GM12878 (cell line): ENCODE measurements around the gene IFT88. TPM values are rescaled to one million over a fixed set of nuclear protein-coding genes. Genes with fewer than 3 reads are reported as not detected.

Source experiments
- CHD2 ChIP-seq: IDR thresholded peaks from 2 replicates; pipeline ENCODE4 v1.6.1; 2011; ENCODE audit warnings: low read depth, low read length, improper control_type of control experiment, borderline replicate concordance
- ETV6 ChIP-seq, 2 experiments: fragments of 450-650 bp in 1 of 2; IDR thresholded peaks in 1 of 2; conservative IDR thresholded peaks in 1 of 2; 2 replicates each; pipeline ENCODE4 v1.6.1; 2014; ENCODE audit warnings: antibody characterized with exemption in 1 of 2, borderline replicate concordance in 1 of 2, low read depth in 1 of 2, mild to moderate bottlenecking in 1 of 2, moderate library complexity in 1 of 2
- HDAC6 ChIP-seq: fragments of 200-600 bp; sonication (generic); IDR thresholded peaks from one replicate; pipeline ENCODE4 v1.8.0; 2017; ENCODE audit warnings: antibody characterized with exemption; ENCODE audit not compliant: unreplicated experiment
- NFYB ChIP-seq: IDR thresholded peaks from 2 replicates; pipeline ENCODE4 v1.6.1; 2011; ENCODE audit warnings: low read depth, mild to moderate bottlenecking, low read length, improper control_type of control experiment, moderate library complexity; ENCODE audit not compliant: insufficient read depth
- RB1 ChIP-seq: fragments of 450-650 bp; formaldehyde crosslinking; IDR thresholded peaks from 2 replicates; pipeline ENCODE4 v1.6.1; 2017; ENCODE audit warnings: mild to moderate bottlenecking, borderline replicate concordance
- SREBF1 ChIP-seq: IDR thresholded peaks from 2 replicates; pipeline ENCODE4 v1.6.1; 2012; ENCODE audit warnings: mild to moderate bottlenecking, low read length
- TCF7 ChIP-seq: IDR thresholded peaks from 2 replicates; pipeline ENCODE4 v1.6.1; 2014; ENCODE audit warnings: antibody characterized with exemption, borderline replicate concordance
- ZNF207 ChIP-seq: fragments of 450-650 bp; IDR thresholded peaks from 2 replicates; pipeline ENCODE4 v1.6.1; 2014; ENCODE audit warnings: antibody characterized with exemption, mild to moderate bottlenecking, borderline replicate concordance
- ZNF622 ChIP-seq: fragments of 450-650 bp; IDR thresholded peaks from 2 replicates; pipeline ENCODE4 v1.6.1; 2017; ENCODE audit warnings: mild to moderate bottlenecking, inconsistent platforms
- polyA plus RNA-seq, 11 experiments: library from polyadenylated mRNA; depleted of rRNA in 4 of 11; unstranded in 6 of 11; stranded (reverse) in 5 of 11; fragments of >200 nt; fragmentation: Nextera tagmentation in 4 of 11; fragmentation: Illumina TruSeq in 1 of 11; extraction: Ambion mirVana in 4 of 11; extraction: Trizol in 1 of 11; gene quantifications; 1 replicate in 1 of 11; 2 replicates in 10 of 11; pipeline versions ENCODE4 v1.2.1 to v1.2.3, GENCODE V29; 2011 to 2016; ENCODE audit warnings: inconsistent platforms in 2 of 11, missing spikeins in 2 of 11, low read depth in 1 of 11
- total RNA-seq, 4 experiments: library from RNA; depleted of rRNA in 3 of 4; stranded (reverse); fragments of >200 nt in 3 of 4; fragmentation: Illumina TruSeq in 1 of 4; extraction: Trizol in 1 of 4; gene quantifications; 2 replicates each; pipeline versions ENCODE4 v1.2.1 to v1.2.3, GENCODE V29; 2013 to 2021
- TF ChIP-seq, protein P1 (sequence below): fragments of 450-650 bp; IDR thresholded peaks from 2 replicates; pipeline ENCODE4 v1.6.1; 2017; ENCODE audit warnings: mild to moderate bottlenecking, moderate library complexity
- TF ChIP-seq, protein P2 (sequence below): fragments of 450-650 bp; IDR thresholded peaks from 2 replicates; pipeline ENCODE4 v1.6.1; 2017; ENCODE audit warnings: mild to moderate bottlenecking, moderate library complexity
- TF ChIP-seq, protein P3 (sequence below): fragments of 450-650 bp; formaldehyde crosslinking; IDR thresholded peaks from 2 replicates; pipeline ENCODE4 v1.4.0; 2020; ENCODE audit warnings: mild to moderate bottlenecking, moderate library complexity

The IFT88 gene
- total and polyA plus RNA-seq, 10 of the 15 experiments (the other 5 are each of a cell fraction or from before 2014, with no cell fraction given), result 2.9 to 5.6 (median 4.1) TPM

DNA sequence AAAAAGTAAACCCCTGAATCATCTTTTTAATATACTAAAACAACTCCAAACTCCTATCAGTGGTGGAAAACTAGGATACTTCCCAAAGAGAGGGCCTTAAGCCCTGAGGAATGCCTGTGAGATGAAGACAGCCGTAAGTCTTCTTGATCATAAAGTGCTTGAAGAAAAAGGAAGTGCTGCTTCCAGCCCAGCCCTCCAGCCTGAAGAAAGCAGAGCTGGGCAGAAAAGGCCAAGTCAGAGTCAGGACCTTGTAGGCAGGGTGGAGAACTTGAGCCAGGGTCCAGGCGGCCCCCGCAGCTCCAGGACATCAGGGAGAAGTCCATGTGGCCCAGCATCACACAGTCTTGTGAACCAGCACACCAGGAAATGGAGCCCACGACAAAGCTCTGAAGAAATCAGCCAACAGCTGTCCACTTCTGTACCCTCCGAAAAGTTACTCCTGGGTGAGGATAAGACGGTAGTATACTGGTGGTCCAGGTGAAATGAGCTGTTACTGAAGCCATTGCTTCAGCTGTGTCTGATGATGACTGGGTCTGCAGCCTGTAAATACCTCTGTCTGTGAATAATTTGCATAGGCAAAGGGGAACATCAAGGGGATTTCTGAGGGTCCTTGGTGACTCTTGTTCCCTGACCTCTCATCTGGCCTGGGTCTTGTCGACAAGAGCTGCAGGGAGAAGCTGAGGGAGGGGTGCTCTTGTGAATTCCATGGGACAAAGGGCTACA is 22.6 kb upstream of the IFT88 start (continued):
- TF ChIP-seq, protein P1, sequence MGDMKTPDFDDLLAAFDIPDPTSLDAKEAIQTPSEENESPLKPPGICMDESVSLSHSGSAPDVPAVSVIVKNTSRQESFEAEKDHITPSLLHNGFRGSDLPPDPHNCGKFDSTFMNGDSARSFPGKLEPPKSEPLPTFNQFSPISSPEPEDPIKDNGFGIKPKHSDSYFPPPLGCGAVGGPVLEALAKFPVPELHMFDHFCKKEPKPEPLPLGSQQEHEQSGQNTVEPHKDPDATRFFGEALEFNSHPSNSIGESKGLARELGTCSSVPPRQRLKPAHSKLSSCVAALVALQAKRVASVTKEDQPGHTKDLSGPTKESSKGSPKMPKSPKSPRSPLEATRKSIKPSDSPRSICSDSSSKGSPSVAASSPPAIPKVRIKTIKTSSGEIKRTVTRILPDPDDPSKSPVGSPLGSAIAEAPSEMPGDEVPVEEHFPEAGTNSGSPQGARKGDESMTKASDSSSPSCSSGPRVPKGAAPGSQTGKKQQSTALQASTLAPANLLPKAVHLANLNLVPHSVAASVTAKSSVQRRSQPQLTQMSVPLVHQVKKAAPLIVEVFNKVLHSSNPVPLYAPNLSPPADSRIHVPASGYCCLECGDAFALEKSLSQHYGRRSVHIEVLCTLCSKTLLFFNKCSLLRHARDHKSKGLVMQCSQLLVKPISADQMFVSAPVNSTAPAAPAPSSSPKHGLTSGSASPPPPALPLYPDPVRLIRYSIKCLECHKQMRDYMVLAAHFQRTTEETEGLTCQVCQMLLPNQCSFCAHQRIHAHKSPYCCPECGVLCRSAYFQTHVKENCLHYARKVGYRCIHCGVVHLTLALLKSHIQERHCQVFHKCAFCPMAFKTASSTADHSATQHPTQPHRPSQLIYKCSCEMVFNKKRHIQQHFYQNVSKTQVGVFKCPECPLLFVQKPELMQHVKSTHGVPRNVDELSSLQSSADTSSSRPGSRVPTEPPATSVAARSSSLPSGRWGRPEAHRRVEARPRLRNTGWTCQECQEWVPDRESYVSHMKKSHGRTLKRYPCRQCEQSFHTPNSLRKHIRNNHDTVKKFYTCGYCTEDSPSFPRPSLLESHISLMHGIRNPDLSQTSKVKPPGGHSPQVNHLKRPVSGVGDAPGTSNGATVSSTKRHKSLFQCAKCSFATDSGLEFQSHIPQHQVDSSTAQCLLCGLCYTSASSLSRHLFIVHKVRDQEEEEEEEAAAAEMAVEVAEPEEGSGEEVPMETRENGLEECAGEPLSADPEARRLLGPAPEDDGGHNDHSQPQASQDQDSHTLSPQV, result no peak
- TF ChIP-seq HDAC6, result no peak
- no peak for TF ChIP-seq ZNF622
- TF ChIP-seq ZNF207, result no peak
- TF ChIP-seq, protein P2, sequence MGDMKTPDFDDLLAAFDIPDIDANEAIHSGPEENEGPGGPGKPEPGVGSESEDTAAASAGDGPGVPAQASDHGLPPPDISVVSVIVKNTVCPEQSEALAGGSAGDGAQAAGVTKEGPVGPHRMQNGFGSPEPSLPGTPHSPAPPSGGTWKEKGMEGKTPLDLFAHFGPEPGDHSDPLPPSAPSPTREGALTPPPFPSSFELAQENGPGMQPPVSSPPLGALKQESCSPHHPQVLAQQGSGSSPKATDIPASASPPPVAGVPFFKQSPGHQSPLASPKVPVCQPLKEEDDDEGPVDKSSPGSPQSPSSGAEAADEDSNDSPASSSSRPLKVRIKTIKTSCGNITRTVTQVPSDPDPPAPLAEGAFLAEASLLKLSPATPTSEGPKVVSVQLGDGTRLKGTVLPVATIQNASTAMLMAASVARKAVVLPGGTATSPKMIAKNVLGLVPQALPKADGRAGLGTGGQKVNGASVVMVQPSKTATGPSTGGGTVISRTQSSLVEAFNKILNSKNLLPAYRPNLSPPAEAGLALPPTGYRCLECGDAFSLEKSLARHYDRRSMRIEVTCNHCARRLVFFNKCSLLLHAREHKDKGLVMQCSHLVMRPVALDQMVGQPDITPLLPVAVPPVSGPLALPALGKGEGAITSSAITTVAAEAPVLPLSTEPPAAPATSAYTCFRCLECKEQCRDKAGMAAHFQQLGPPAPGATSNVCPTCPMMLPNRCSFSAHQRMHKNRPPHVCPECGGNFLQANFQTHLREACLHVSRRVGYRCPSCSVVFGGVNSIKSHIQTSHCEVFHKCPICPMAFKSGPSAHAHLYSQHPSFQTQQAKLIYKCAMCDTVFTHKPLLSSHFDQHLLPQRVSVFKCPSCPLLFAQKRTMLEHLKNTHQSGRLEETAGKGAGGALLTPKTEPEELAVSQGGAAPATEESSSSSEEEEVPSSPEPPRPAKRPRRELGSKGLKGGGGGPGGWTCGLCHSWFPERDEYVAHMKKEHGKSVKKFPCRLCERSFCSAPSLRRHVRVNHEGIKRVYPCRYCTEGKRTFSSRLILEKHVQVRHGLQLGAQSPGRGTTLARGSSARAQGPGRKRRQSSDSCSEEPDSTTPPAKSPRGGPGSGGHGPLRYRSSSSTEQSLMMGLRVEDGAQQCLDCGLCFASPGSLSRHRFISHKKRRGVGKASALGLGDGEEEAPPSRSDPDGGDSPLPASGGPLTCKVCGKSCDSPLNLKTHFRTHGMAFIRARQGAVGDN, result no peak
- no peak for TF ChIP-seq SREBF1
- no peak for TF ChIP-seq ETV6 (conservative IDR thresholded peaks at IDR 0.05 in 1 of 2, IDR thresholded peaks at IDR 0.05 in 1 of 2; ENCODE audit: borderline replicate concordance in 1 of 2, low read depth in 1 of 2)
- TF ChIP-seq NFYB, result no peak
- TF ChIP-seq RB1, result no peak
- TF ChIP-seq, protein P3, sequence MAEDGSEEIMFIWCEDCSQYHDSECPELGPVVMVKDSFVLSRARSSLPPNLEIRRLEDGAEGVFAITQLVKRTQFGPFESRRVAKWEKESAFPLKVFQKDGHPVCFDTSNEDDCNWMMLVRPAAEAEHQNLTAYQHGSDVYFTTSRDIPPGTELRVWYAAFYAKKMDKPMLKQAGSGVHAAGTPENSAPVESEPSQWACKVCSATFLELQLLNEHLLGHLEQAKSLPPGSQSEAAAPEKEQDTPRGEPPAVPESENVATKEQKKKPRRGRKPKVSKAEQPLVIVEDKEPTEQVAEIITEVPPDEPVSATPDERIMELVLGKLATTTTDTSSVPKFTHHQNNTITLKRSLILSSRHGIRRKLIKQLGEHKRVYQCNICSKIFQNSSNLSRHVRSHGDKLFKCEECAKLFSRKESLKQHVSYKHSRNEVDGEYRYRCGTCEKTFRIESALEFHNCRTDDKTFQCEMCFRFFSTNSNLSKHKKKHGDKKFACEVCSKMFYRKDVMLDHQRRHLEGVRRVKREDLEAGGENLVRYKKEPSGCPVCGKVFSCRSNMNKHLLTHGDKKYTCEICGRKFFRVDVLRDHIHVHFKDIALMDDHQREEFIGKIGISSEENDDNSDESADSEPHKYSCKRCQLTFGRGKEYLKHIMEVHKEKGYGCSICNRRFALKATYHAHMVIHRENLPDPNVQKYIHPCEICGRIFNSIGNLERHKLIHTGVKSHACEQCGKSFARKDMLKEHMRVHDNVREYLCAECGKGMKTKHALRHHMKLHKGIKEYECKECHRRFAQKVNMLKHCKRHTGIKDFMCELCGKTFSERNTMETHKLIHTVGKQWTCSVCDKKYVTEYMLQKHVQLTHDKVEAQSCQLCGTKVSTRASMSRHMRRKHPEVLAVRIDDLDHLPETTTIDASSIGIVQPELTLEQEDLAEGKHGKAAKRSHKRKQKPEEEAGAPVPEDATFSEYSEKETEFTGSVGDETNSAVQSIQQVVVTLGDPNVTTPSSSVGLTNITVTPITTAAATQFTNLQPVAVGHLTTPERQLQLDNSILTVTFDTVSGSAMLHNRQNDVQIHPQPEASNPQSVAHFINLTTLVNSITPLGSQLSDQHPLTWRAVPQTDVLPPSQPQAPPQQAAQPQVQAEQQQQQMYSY, result no peak
- no peak for TF ChIP-seq CHD2
- no peak for TF ChIP-seq TCF7
